T1000 (cell line): ENCODE measurements around the gene CNTN5.
"Not testable (repeated sequence)": the region's sequence is repeated elsewhere in the genome, so short reads cannot be mapped to it uniquely, and the experiment has no call there.

Experiments
- DNase-seq: peaks from one replicate; lab custom pipeline; 2025; ENCODE audit warnings: mixed read lengths; lab: John Stamatoyannopoulos, UW

CNTN5 gene

GRCh38 chr11:100192181-100192580 is 1171.4 kb downstream of the CNTN5 start:
- no peak for DNase-seq

DNA sequence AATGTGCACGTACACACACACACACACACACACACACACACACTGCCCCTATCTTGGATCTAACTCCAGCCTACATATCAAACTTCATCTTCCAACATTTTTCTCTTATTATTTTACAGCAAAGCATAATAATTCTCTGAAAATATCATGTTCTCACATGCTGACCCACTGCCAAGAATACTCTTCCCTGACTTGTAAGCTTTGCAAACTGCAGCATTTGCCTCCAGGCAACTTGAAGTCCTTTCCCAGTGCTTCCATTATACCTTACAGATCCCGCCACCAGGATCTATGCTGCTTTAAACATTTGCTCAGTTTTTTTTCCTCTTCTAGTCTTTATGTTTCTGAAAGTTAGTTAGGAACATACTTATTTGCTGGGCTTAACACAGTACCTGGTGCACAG is 1183.0 kb downstream of the CNTN5 start:
- no peak for DNase-seq

- no peak for DNase-seq
Observed at GRCh38 chr11:100205926-100206325, 1185.2 kb downstream of the CNTN5 start.

DNA sequence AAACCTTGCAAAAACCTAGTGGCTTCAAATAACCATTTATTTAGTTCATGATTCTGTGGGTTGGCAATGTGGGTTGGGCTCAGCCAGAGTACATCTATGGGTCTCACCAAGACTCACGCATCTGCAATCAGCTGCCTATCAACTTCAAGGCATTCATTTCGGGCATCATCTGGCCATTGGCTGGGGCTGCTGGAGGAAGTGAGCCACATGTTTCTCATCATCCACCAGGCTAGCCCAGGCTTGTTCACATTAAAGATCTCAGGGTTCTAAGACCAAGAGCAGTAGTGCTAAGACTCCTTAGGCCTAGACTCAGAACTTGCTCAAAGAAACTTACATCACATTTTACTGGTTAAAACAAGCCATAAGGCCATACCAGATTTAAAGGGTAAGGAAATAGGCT is 1187.5 kb downstream of the CNTN5 start:
- no peak for DNase-seq

GRCh38 chr11:100214791-100215190 is 1194.0 kb downstream of the CNTN5 start:
- no peak for DNase-seq

GRCh38 chr11:100220801-100221200 is 1200.1 kb downstream of the CNTN5 start:
- DNase-seq = no peak

DNA sequence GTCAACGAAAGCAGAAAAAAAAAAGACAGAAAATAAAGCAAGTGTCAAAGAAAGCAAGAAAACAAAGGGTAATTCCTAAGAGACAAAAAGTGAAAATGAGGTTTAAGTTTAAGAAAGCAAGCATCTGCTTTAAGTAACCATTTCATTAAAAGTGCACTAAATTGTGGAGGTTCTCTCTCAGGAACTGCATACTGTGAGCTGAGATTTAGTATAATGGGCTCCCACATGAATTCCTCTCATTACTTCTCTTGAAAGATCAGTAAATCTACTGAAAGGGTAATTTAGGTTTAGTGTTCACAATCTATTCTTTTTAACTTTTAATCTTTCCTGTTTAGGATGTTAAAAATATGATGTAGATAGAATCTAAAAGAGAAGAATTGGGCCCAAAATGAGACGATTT is 1201.0 kb downstream of the CNTN5 start:
- DNase-seq = no peak

- no peak for DNase-seq
Observed at GRCh38 chr11:100224541-100225034, 1203.8 kb downstream of the CNTN5 start.

DNA sequence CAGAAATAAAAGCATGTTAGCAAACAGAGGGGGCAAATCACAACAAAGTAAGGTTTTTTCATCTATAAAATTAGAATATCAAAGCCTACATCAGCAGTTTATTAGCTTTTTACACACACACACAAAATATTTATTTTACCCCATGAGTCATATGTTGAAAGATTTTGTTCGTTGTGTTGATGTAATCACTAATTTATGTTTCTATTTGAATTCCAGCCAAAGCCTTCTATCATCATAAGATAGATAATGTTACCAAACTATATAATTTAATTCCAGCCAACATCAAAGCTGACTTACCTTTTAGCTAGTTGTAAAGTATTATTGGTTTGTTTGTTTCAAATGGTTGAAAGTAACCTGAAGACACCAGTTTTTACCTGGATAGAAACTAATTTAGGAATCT is 1208.3 kb downstream of the CNTN5 start:
- DNase-seq = no peak

- no peak for DNase-seq
Observed at GRCh38 chr11:100232006-100232405, 1211.3 kb downstream of the CNTN5 start.

DNA sequence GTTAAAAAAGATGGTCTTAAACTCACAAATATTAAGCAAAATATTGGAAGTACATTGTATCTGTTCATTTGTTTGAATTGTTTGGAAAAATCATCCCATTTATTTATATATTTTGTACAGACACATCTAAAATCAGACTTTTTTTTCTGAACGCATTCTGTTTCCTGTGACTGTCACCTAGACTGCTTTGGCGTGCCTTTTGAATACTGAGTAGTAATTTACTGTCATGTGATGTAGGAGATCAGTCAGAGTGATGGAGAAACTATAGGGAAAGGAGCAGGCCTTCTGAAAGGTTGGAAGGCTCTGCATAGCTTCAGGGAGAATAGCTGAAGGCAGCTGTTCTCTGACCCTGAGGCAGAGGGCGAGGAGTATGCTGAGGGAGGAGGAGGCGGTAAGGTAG is 1214.3 kb downstream of the CNTN5 start:
- DNase-seq = no peak

DNA sequence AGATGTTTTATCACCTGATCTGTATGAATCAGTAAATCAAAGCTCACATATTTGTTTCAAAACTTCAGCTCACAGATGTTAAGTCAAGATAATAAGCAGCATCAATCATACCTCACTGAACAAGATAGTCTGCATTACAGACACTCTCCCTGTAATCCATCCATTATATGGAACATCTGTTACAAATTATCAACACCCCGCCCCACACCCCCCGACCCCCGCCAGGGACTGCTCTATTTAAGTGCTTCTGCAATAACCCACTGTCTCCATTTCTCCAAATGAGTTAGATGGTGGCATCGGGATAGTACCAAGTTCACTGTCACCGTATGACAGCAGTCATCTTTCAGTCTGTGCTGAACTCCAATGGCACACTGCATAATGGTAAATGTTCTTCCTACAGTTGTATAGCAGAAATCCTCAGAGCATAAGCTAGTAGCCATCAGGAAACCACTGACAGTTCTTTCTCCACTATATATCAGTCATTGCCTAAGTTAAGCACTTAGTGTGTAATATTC is 1219.3 kb downstream of the CNTN5 start:
- DNase-seq = no peak

DNA sequence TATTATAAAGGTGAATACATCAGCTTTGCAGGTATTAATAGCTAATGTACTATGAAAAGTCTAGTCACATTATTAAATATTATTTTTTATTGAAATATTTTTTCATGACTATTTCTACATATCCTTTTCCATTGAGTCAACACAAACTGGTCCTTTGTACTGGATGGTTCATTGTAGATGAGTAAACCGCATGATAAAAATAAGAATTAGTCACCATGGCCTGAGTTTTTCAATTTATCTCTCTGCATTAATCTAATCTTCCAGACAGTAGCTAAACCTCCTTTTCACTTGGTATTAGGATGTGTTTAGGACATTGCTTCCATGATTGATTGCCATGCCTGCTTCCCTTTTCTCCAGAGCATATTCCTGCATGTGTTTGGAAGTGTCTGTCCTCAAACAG is 1227.0 kb downstream of the CNTN5 start:
- no peak for DNase-seq

GRCh38 chr11:100257238-100257803 is 1236.6 kb downstream of the CNTN5 start:
- not testable (repeated sequence) for DNase-seq

- no peak for DNase-seq
Observed at GRCh38 chr11:100269516-100269915, 1248.8 kb downstream of the CNTN5 start.

DNA sequence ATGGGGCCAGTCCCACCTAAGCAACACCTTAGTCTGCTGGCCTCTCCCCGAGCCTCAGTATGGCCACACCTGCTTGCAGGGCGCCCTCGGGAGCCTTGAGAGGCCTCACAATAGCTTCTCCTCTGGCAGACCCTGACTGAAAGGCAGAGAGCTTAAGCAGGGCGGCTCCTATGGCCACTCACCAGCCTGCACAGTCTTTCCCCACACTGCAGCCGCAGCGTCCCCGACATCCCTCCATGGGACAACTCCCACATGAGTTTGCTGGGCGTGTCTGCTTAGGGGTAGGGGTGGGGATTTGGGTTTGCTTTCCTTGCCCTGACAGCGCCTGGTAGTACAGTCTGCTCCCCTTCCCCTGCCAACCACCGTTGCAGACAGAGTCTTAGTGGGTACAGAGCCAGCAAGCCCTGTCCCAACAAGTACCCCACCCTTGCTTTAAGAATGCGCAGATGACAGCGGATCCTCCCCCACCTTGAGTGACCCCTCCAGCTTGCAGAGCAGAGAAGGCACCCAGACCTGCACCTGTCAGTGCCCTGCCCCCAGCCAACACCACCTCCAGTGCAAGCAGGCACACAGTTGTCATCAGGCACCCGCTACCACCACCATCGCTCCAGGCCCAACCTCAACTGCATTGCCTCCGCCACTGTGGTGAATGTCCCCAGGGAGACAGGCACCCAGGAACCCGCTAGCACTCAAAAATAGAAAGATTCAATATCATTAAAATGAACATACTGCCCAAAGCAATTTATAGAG is 1252.5 kb downstream of the CNTN5 start:
- no peak for DNase-seq

DNA sequence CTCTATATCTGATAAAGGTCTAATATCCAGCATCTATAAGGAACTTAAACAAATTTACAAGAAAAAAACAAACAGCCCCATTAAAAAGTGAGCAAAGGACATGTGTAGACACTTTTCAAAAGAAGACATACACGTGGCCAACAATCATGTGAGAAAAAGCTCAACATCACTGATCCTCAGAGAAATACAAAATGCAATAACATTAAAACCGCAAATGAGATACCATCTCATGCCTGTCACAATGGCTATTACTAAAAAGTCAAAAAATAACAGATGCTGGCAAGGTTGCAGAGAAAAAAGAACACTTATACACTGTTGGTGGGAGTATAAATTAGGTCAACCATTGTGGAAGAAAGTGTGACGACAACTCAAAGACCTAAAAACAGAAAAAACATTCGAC is 1253.7 kb downstream of the CNTN5 start:
- not testable (repeated sequence) for DNase-seq

DNA sequence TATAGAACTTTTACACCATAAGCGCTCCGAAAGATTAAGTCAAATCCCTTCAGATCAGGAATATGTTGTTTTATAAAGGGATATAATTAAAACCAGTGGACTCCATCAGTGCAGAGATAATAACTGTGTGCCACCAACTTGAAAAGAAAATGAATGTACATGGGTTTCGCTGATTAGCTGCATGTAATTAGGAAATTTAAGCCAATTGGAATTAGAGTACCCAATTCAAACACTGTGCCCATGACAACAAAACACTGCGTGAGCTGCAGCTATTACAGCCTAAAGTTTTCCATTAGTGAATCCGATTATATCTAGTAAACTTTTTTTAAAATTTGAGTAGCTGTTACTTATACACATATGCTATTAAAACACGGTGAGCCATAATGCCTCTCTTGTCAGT is 1274.0 kb downstream of the CNTN5 start:
- DNase-seq = no peak

DNA sequence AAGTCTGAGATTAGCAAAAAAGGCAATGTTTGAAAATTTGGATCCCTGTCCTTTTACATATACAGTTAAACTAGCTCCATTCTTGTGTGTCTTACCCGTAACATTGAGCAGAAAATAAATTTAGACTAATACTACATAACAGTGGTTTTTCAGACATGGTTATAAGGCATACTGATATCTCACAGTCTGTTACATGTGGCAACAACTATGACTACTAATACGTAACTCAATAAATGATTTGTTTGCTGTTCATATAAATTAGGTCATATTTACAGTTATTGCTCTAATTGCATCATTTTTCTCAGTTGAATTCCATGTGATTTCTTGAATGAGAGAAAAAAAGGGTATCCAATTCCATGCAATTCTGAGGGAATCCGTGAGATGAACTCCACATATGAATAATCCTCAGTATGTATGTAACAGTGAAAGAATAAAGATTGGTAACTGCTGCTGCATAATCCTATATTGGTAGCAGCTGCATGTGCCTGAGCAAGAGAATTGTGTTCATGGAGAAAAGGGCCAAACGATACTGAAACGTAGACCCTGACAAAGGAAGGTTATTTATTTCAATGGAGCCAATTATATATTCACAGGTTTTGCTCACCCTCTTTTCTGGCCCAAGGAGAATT is 1275.4 kb downstream of the CNTN5 start:
- DNase-seq = no peak

GRCh38 chr11:100297516-100297915 is 1276.8 kb downstream of the CNTN5 start:
- DNase-seq = no peak

- DNase-seq = no peak
Observed at GRCh38 chr11:100302824-100303223, 1282.1 kb downstream of the CNTN5 start.

GRCh38 chr11:100303897-100304296 is 1283.1 kb downstream of the CNTN5 start:
- no peak for DNase-seq

DNA sequence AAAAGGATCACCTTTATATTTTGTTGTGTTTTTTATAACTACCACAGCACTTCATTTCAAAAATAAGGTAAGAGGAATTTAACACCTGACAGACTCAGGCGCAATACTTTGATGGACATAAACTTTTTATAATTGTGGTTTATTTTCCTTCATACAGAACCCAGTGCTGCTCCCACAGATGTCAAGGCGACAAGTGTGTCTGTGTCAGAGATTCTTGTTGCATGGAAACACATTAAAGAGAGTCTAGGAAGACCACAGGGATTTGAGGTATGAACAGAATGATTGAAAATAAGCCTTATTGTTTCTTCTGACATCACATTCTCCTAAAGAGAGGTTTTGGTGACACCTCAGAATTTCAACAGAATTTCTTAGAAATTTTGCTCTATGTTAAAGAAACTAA is 1287.5 kb downstream of the CNTN5 start:
- no peak for DNase-seq
